Thoracic aorta (tissue), 2 donors: ENCODE results near the gene DHCR24. TPM values are rescaled to one million over a fixed set of nuclear protein-coding genes. Genes with fewer than 3 reads are reported as not detected.

Experiments
- ATAC-seq: fragments of 150-250 bp; one replicate; pipeline ENCODE4 v1.8.0; 2017; ENCODE audit warnings: low read depth; ENCODE audit not compliant: insufficient number of reproducible peaks, low FRiP score
- DNase-seq: peaks from one replicate; pipeline ENCODE4 v3.0.0-alpha.2; 2020; ENCODE audit warnings: low spot score
- H3K27ac ChIP-seq, 2 donors: fragments of 200-600 bp; sonication (generic); 1 replicate in 1 of 2; 2 replicates in 1 of 2; pipeline ENCODE4 v1.5.1; 2016; ENCODE audit warnings: mild to moderate bottlenecking in 2 of 2, moderate library complexity in 2 of 2
- H3K27me3 ChIP-seq: fragments of 200-600 bp; sonication (generic); replicated peaks from 2 replicates; pipeline ENCODE4 v1.6.0; 2016; ENCODE audit warnings: mild to moderate bottlenecking; ENCODE audit not compliant: insufficient read depth
- H3K36me3 ChIP-seq: fragments of 200-600 bp; sonication (generic); one replicate; pipeline ENCODE4 v1.5.1; 2016
- H3K4me1 ChIP-seq, 2 donors: fragments of 200-600 bp; sonication (generic); 1 replicate in 1 of 2; 2 replicates in 1 of 2; pipeline versions ENCODE4 v1.5.1 to v1.6.0; 2016; ENCODE audit warnings: low read depth in 2 of 2, mild to moderate bottlenecking in 1 of 2; ENCODE audit not compliant: control insufficient read depth in 1 of 2
- H3K4me3 ChIP-seq: fragments of 200-600 bp; sonication (generic); 2 replicates; pipeline ENCODE4 v1.5.1; 2016; ENCODE audit warnings: mild to moderate bottlenecking
- H3K9me3 ChIP-seq: fragments of 200-600 bp; sonication (generic); 2 replicates; pipeline ENCODE4 v1.5.1; 2016
- total RNA-seq, 2 donors: library from RNA; depleted of rRNA; stranded (reverse); fragments of >200 nt; gene quantifications; one replicate each; pipeline versions ENCODE4 v1.1.0 to v1.2.3, GENCODE V29; 2016
- TF ChIP-seq, protein P1 (sequence below): fragments of 200-600 bp; sonication (generic); IDR thresholded peaks from one replicate; pipeline ENCODE4 v1.5.1; 2019; ENCODE audit warnings: antibody characterized with exemption

DHCR24 gene
- total RNA-seq, 2 donors from 2014 or later, result 32.1 to 56.4 TPM

GRCh38 chr1:54894271-54894670, 7.3 kb upstream of the DHCR24 start:
- no peaks in the 10 kb centered on the region for H3K27me3 ChIP-seq
- no peak for ATAC-seq
- TF ChIP-seq, protein P1, sequence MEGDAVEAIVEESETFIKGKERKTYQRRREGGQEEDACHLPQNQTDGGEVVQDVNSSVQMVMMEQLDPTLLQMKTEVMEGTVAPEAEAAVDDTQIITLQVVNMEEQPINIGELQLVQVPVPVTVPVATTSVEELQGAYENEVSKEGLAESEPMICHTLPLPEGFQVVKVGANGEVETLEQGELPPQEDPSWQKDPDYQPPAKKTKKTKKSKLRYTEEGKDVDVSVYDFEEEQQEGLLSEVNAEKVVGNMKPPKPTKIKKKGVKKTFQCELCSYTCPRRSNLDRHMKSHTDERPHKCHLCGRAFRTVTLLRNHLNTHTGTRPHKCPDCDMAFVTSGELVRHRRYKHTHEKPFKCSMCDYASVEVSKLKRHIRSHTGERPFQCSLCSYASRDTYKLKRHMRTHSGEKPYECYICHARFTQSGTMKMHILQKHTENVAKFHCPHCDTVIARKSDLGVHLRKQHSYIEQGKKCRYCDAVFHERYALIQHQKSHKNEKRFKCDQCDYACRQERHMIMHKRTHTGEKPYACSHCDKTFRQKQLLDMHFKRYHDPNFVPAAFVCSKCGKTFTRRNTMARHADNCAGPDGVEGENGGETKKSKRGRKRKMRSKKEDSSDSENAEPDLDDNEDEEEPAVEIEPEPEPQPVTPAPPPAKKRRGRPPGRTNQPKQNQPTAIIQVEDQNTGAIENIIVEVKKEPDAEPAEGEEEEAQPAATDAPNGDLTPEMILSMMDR, result no peak

GRCh38 chr1:54892586-54892985, 5.6 kb upstream of the DHCR24 start:
- H3K27me3 ChIP-seq, result no peaks in the 10 kb centered on the region
- ATAC-seq (no peak), DNase-seq (no peak)
- no peak overlapping the region for H3K4me3 ChIP-seq
- TF ChIP-seq, protein P1, result no peak
- peaks cover 0 to 3% of the 10 kb centered on the region in 2 donors for H3K4me1 ChIP-seq
- no peak overlapping the region for H3K27ac ChIP-seq
- H3K9me3 ChIP-seq, result no peaks in the 10 kb centered on the region
- H3K36me3 ChIP-seq, result no peaks in the 10 kb centered on the region

More at GRCh38 chr1:54894271-54894670, 7.3 kb upstream of the DHCR24 start:
- DNase-seq, result no peak
- H3K36me3 ChIP-seq, result no peaks in the 10 kb centered on the region
- H3K4me1 ChIP-seq, result no peaks in the 10 kb centered on the region
- no peaks in the 10 kb centered on the region for H3K9me3 ChIP-seq
- no peak overlapping the region for H3K27ac ChIP-seq
- no peak overlapping the region for H3K4me3 ChIP-seq

DNA sequence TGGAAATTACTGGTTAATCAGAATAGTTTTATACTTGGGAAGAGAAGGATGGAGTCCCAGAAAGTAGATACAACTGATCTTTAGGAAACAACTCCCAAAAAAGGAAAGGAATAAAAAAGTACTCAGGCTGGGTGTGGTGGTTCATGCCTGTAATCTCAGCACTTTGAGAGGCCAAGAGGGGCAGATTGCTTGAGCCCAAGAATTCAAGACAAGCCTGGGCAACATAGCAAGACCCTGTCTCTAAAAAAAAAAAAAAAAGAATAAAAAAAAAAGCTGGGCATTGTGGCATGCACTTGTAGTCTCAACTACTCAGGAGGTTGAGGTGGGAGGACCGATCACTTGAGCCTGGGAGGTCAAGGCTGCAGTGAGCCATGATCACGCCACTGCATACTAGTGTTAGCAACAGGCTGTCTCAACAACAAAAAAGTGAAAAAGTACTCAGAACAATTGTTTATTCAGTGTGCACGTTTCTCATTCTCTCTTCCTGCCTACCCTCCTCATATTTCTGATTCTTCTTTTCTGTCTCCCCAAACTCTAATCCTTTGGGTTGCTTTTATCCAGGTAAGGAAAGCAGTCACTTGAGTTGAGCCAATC, 2.2 kb upstream of the DHCR24 start:
- Histone ChIP-seq H3K27me3 (no peaks in the 10 kb centered on the region), H3K4me1 (peaks cover 0 to 18% of the 10 kb centered on the region in 2 donors), H3K4me3 (no peak overlapping the region), H3K9me3 (no peaks in the 10 kb centered on the region), H3K27ac (no peak overlapping the region), H3K36me3 (no peaks in the 10 kb centered on the region)
- ATAC-seq, result no peak
- no peak for DNase-seq
- TF ChIP-seq, protein P1, result no peak

DNA sequence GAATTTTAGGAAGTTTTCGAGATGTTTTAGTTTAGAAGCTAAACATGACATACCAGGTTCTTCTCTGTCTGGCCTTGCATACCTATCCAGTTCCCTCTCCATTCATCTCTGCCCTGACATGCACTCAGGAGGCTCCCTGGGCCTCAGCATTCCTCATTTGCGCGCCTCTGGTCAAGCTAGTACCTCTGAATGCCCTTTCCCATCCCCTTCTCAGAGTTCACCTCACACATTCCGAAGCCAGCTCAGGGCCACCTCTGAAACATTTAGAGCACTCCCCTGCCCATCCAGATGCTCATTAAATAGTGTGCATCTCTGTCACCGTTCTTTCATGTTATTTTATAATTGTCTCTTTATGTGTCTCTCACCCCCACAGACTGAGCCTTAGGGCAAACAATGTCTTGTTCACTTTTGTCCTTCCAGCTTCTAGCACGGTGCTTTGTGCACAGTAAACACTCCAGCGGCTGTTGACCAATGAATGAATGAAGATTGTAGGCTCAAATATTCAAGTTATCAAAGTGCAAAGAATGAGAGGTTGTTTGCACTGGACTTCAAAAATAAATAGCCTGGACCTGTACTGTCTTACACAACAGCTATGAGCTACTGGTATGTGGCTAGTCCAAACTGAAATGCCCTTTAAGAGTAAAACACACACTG, 1.2 kb upstream of the DHCR24 start:
- no peaks in the 10 kb centered on the region for H3K9me3 ChIP-seq
- H3K27ac ChIP-seq, result no peak overlapping the region
- H3K4me3 ChIP-seq, result no peak overlapping the region
- ATAC-seq (no peak), DNase-seq (no peak)
- no peaks in the 10 kb centered on the region for H3K27me3 ChIP-seq
- TF ChIP-seq, protein P1, result no peak
- peaks cover 0 to 23% of the 10 kb centered on the region in 2 donors for H3K4me1 ChIP-seq
- H3K36me3 ChIP-seq, result no peaks in the 10 kb centered on the region

- DNase-seq (no peak), ATAC-seq (no peak)
These were observed 673 bp upstream of the DHCR24 start for GRCh38 chr1:54887665-54888071.

More at GRCh38 chr1:54887665-54888071, 673 bp upstream of the DHCR24 start:
- Histone ChIP-seq H3K9me3 (no peaks in the 10 kb centered on the region), H3K4me1 (peaks cover 0 to 23% of the 10 kb centered on the region in 2 donors), H3K36me3 (no peaks in the 10 kb centered on the region), H3K27ac (peak overlapping the region; percentile 8 to 55), H3K4me3 (peak overlapping the region; percentile 95), H3K27me3 (no peaks in the 10 kb centered on the region)
- TF ChIP-seq, protein P1, result no peak
